Adrenal gland (tissue), 12 donors: ENCODE measurements around the gene EML6. TPM values are rescaled to one million over a fixed set of nuclear protein-coding genes. Genes with fewer than 3 reads are reported as not detected.

ENCODE experiments used
- DNase-seq, 7 donors: peaks; one replicate each; pipeline ENCODE4 v3.0.0-alpha.2; 2019 to 2020
- H3K27ac ChIP-seq, 5 donors: fragments of 200-600 bp; sonication (generic) in 4 of 5; 1 replicate in 3 of 5; 2 replicates in 2 of 5; pipeline versions ENCODE4 v1.5.1 to v1.8.0; 2016 to 2020; ENCODE audit warnings: mild to moderate bottlenecking in 1 of 5
- H3K27me3 ChIP-seq: fragments of 200-600 bp; 2 replicates; pipeline ENCODE4 v1.8.0; 2021
- H3K36me3 ChIP-seq, 2 donors: fragments of 200-600 bp; replicated peaks in 1 of 2; 1 replicate in 1 of 2; 2 replicates in 1 of 2; pipeline versions ENCODE4 v1.5.1 to v1.8.0; 2018 to 2022
- H3K4me1 ChIP-seq, 2 donors: fragments of 200-600 bp; replicated peaks in 1 of 2; 1 replicate in 1 of 2; 2 replicates in 1 of 2; pipeline versions ENCODE4 v1.5.1 to v1.8.0; 2018 to 2021
- H3K4me3 ChIP-seq, 4 donors: fragments of 200-600 bp; sonication (generic) in 3 of 4; one replicate each; pipeline ENCODE4 v1.5.1; 2016 to 2018
- H3K9me3 ChIP-seq, 3 donors: fragments of 200-600 bp; sonication (generic) in 1 of 3; replicated peaks in 1 of 3; 1 replicate in 2 of 3; 2 replicates in 1 of 3; pipeline versions ENCODE4 v1.5.1 to v1.8.0; 2016 to 2021
- POLR2A ChIP-seq, 2 donors: fragments of 450-650 bp; IDR thresholded peaks; one replicate each; pipeline ENCODE4 v1.6.1; 2017; ENCODE audit warnings: antibody characterized with exemption in 2 of 2, mild to moderate bottlenecking in 2 of 2, moderate library complexity in 1 of 2
- WGBS, 4 donors: extraction: QIAGEN DNeasy Blood & Tissue Kit in 2 of 4; methylation state at CpG; one replicate each; pipeline versions ENCODE4 v1.1.5 to v1.1.7; 2013 to 2017; 5-methylcytosine and 5-hydroxymethylcytosine counted together
- intact Hi-C, 2 donors: fragments of 100-400 bp; cut with DNase I; formaldehyde crosslinking; loops; one replicate each; pipeline versions ENCODE4 v1.14.1 to v1.15.0; 2022 to 2023
- polyA plus RNA-seq, 3 donors: library from polyadenylated mRNA; stranded (reverse); fragments of 200-250 nt in 2 of 3; fragments of 350-450 nt in 1 of 3; fragmentation: Illumina TruSeq in 1 of 3; extraction: RNeasy Lipid Tissue Mini Kit (QIAGEN cat#74804) in 1 of 3; gene quantifications; one replicate each; pipeline ENCODE4 v1.2.3, GENCODE V29; 2013 to 2014
- total RNA-seq, 9 donors: library from RNA; depleted of rRNA in 4 of 9; stranded (reverse); fragments of >200 nt in 4 of 9; fragments of 120-200 nt in 1 of 9; fragmentation: NEBNext Ultra II Directional in 1 of 9; extraction: Animal tissue kit (Norgen Biotek cat#: 25700) in 1 of 9; gene quantifications; one replicate each; pipeline versions ENCODE4 v1.1.0 to v1.2.4, GENCODE V29; 2013 to 2023
- TF ChIP-seq, protein P1 (sequence below), 6 experiments: fragments of 450-650 bp in 4 of 6; fragments of 200-600 bp in 2 of 6; sonication (generic) in 1 of 6; IDR thresholded peaks; 1 replicate in 5 of 6; 2 replicates in 1 of 6; pipeline versions ENCODE4 v1.5.1 to v1.8.0; 2016 to 2021; ENCODE audit warnings: antibody characterized with exemption in 6 of 6, mild to moderate bottlenecking in 2 of 6, moderate library complexity in 1 of 6
- donor health status: healthy with polysubstance abuse.
- donor health status: Bipolar disorder and iron deficiency.
- donor health status: DM: yes; HTN: yes; CAD: no.
- donor health status: DM: no; HTN: no; CAD: no.
- donor health status: DM: no; HTN: no; CAD: no.
- donor health status: DM: yes; HTN: yes; CAD: no.

Gene EML6
- total and polyA plus RNA-seq, 12 donors: 6.0 to 19.3 (median 10.9) TPM

DNA sequence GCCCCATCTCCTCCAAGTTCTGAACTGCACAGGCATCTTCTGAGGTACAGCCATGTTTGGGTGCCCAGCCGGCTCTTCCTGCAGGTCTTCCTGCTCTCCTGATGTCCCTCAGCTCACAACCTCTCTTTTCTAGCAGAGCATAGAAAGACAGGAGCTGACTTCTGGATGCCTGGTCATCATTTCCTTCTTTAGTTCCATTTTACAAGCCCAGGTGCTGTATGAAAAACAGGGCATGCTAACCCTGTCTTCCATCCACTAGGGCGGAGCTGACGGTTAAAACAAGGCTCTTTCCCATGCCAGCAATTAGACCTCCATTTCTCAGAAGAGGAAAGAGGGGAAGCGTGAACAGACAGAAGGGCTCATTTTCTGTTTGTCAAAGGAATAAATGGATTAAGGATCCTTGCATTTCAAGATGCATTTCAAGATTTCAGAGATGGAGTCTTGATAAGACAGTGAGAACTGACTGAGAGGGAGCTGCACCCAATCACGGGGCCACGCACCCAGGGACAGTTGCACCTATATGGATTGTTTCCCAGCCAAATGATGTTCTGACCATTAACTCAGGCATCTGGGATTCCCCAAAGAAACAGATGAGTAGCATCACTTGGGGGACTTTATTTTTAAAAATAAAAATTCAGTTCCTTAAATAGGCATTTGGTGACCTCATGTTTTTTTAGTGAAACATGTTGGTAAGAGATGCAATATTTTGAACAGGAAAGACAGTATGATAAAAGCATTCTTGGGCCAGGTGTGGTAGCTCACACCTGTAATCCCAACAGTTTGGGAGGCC, 45.8 kb upstream of the EML6 start:
- H3K36me3 ChIP-seq: no peaks in the 10 kb centered on the region
- DNase-seq: no peak
- 93 to 96% (median 94%) methylated on average over 6 of the region's 6 CpGs for WGBS, 4 donors
- H3K9me3 ChIP-seq: no peaks in the 10 kb centered on the region
- H3K27ac ChIP-seq: no peak overlapping the region
- H3K4me3 ChIP-seq: no peak overlapping the region
- TF ChIP-seq POLR2A (IDR thresholded peaks at IDR 0.05): no peak
- TF ChIP-seq, protein P1, sequence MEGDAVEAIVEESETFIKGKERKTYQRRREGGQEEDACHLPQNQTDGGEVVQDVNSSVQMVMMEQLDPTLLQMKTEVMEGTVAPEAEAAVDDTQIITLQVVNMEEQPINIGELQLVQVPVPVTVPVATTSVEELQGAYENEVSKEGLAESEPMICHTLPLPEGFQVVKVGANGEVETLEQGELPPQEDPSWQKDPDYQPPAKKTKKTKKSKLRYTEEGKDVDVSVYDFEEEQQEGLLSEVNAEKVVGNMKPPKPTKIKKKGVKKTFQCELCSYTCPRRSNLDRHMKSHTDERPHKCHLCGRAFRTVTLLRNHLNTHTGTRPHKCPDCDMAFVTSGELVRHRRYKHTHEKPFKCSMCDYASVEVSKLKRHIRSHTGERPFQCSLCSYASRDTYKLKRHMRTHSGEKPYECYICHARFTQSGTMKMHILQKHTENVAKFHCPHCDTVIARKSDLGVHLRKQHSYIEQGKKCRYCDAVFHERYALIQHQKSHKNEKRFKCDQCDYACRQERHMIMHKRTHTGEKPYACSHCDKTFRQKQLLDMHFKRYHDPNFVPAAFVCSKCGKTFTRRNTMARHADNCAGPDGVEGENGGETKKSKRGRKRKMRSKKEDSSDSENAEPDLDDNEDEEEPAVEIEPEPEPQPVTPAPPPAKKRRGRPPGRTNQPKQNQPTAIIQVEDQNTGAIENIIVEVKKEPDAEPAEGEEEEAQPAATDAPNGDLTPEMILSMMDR (IDR thresholded peaks at IDR 0.05): no peak
- intact Hi-C loops: no loop called here
- peaks cover 15 to 35% of the 10 kb centered on the region in 2 donors for H3K4me1 ChIP-seq
- no peaks in the 10 kb centered on the region for H3K27me3 ChIP-seq

DNA sequence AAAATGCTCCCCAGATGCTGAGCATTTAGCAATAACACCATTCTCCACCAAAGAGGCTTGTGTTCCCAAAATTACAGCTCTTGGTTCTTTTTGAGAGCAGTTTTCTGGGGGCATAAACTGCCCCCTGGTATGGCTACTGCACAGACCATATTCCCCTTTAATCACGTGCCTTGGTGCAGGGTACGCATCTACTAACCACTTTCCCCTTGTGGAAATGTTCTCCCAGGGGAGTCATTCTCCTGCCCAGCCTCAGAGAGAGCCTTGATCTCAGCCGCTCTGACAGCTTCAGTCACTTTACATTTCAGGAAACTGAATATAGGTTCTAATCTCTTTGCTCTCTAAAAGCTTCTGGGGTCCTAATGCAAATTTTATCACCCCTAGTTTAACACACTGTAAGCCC, 44.7 kb upstream of the EML6 start:
- TF ChIP-seq, protein P1 (IDR thresholded peaks at IDR 0.05): no peak
- TF ChIP-seq POLR2A (IDR thresholded peaks at IDR 0.05): no peak
- intact Hi-C loops: no loop called here
- Histone ChIP-seq H3K36me3 (no peaks in the 10 kb centered on the region), H3K9me3 (no peaks in the 10 kb centered on the region), H3K4me3 (no peak overlapping the region), H3K27ac (no peak overlapping the region), H3K4me1 (peaks cover 6 to 24% of the 10 kb centered on the region in 2 donors), H3K27me3 (no peaks in the 10 kb centered on the region)
- no peak for DNase-seq
- 85 to 98% (median 88%) methylated on average over 3 of the region's 3 CpGs for WGBS, 4 donors

DNA sequence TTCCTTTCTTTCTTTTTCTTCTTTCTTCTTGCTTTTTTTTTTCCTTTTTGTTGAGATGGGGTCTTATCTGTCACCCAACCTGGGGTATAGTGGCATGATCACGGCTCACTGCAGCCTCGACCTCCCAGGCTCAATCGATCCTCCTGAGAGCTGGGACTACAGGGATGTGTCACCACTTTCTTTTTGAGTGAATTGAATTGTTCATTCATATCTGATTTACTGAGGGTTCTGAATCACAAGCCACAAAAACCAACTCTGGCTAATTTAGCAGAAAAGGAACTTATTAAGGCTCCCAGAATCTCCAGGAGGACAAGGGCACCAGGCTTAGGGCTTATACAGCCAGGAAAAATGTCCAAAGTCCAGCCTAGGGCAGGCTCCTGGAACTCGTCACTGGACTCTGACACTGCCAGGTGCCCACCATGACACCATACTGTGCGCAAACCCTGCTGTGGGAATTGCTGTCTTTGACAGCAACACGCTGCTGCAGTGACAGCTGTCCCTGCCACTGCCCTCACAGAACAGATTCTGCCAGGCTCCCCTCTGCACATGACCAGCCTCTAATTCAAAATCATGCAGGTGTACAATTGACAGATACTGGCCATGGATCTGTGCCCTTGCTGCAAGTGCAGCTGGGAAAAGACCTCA, 42.9 kb upstream of the EML6 start:
- no peaks in the 10 kb centered on the region for H3K9me3 ChIP-seq
- DNase-seq: no peak
- intact Hi-C loops: no loop called here
- H3K36me3 ChIP-seq: no peaks in the 10 kb centered on the region
- H3K4me3 ChIP-seq: no peak overlapping the region
- H3K27me3 ChIP-seq: no peaks in the 10 kb centered on the region
- no peak overlapping the region for H3K27ac ChIP-seq
- WGBS, 4 donors: 50 to 67% (median 56%) methylated on average over 6 of the region's 6 CpGs
- TF ChIP-seq, protein P1 (IDR thresholded peaks at IDR 0.05): no peak
- TF ChIP-seq POLR2A (IDR thresholded peaks at IDR 0.05): no peak
- peaks cover 0 to 6% of the 10 kb centered on the region in 2 donors for H3K4me1 ChIP-seq

DNA sequence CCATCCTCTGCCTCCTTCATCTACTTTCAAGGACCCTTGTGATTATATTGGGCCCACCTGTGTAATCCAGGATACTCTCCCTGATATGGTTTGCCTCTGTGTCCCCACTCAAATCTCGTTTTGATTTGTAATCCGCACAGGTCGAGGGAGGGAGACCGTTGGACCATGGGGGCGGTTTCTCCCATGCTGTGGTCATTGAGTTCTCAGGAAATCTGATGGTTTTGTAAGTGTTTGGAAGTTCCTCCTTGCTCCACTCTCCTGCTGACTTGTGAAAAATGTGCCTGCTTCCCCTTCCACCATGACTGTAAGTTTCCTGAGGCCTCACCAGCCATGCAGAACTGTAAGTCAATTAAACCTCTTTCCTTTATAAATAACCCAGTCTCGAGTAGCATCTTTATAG, 42.0 kb upstream of the EML6 start:
- TF ChIP-seq, protein P1 (IDR thresholded peaks at IDR 0.05): no peak
- no peak for TF ChIP-seq POLR2A (IDR thresholded peaks at IDR 0.05)
- H3K36me3 ChIP-seq: no peaks in the 10 kb centered on the region
- WGBS, 4 donors: 65 to 83% (median 81%) methylated on average over 6 of the region's 6 CpGs
- DNase-seq: no peak
- no peak overlapping the region for H3K27ac ChIP-seq
- no peaks in the 10 kb centered on the region for H3K9me3 ChIP-seq
- no peaks in the 10 kb centered on the region for H3K27me3 ChIP-seq
- peaks cover 0 to 6% of the 10 kb centered on the region in 2 donors for H3K4me1 ChIP-seq
- intact Hi-C loops: no loop called here
- no peak overlapping the region for H3K4me3 ChIP-seq
